Naive thymus-derived CD8-positive, alpha-beta T cell (primary cell): ENCODE data around the gene GLYR1. TPM values are rescaled to one million over a fixed set of nuclear protein-coding genes. Genes with fewer than 3 reads are reported as not detected.
A peak's percentile ranks its signal among the peaks of the same experiment; 100 is the strongest.
"Not testable (repeated sequence)": the region's sequence is repeated elsewhere in the genome, so short reads cannot be mapped to it uniquely, and the experiment has no call there.

Experiments
- ATAC-seq, 2 donors: fragments of 150-1000 bp; cut with Tn5 transposase in 1 of 2; sonication (Bioruptor Pico), chemical (Tn5 transposase) in 1 of 2; 1 replicate in 1 of 2; 2 replicates in 1 of 2; pipeline ENCODE4 v1.10.0; 2021; ENCODE audit warnings: mild to moderate bottlenecking in 2 of 2, moderate library complexity in 2 of 2
- POLR2A ChIA-PET: fragments of 350-600 bp; sonication (Branson Sonifier 250); formaldehyde crosslinking; loops from one replicate; lab custom pipeline; 2021; ENCODE audit warnings: antibody characterized with exemption; lab: Charles Lee
- DNase-seq, 10 donors: peaks; one replicate each; pipeline versions ENCODE4 v3.0.0 to v3.0.0-alpha.2; 2020 to 2022
- H3K27ac Mint-ChIP-seq, 10 donors: one replicate each; pipeline ENCODE4 v1.8.0; 2020 to 2022; ENCODE audit warnings: mild to moderate bottlenecking in 10 of 10, mixed read lengths in 10 of 10, moderate library complexity in 4 of 10, inconsistent platforms in 1 of 10
- H3K27me3 Mint-ChIP-seq, 5 donors: one replicate each; pipeline ENCODE4 v1.8.0; 2021 to 2022; ENCODE audit warnings: mixed read lengths in 5 of 5
- H3K36me3 Mint-ChIP-seq, 3 donors: one replicate each; pipeline ENCODE4 v1.8.0; 2020 to 2022; ENCODE audit warnings: mixed read lengths in 3 of 3, mild to moderate bottlenecking in 2 of 3, inconsistent platforms in 1 of 3
- H3K4me1 Mint-ChIP-seq, 4 donors: one replicate each; pipeline ENCODE4 v1.8.0; 2021 to 2022; ENCODE audit warnings: mixed read lengths in 4 of 4
- H3K4me3 Mint-ChIP-seq, 10 donors: one replicate each; pipeline ENCODE4 v1.8.0; 2020 to 2022; ENCODE audit warnings: mild to moderate bottlenecking in 10 of 10, mixed read lengths in 10 of 10, moderate library complexity in 6 of 10, inconsistent platforms in 1 of 10
- H3K9me3 Mint-ChIP-seq, 9 donors: one replicate each; pipeline ENCODE4 v1.8.0; 2020 to 2022; ENCODE audit warnings: mixed read lengths in 9 of 9, mild to moderate bottlenecking in 3 of 9, inconsistent platforms in 1 of 9, moderate library complexity in 1 of 9
- polyA plus RNA-seq, 3 donors: library from polyadenylated mRNA; unstranded; fragments of 300-500 nt; fragmentation: Illumina TruSeq; gene quantifications; one replicate each; pipeline ENCODE4 v1.2.3, GENCODE V29; 2021
- total RNA-seq, 8 experiments: library from RNA in 2 of 8; stranded (reverse) in 2 of 8; gene quantifications; one replicate each; pipeline ENCODE4 v1.2.3 and lab custom pipeline; 2021 to 2026

GLYR1 gene
- total RNA-seq (100 to 1,000 TPM; 111 to 112 TPM), polyA plus RNA-seq (10 to 100 TPM; 29.7 to 39.6 (median 38.1) TPM), total RNA-seq (lab: John Stamatoyannopoulos, UW) (75.2 to 122 (median 104) reads per million in 6 experiments)

- Mint-ChIP-seq H3K27ac (peak within 1 kb of the TSS; percentile 61 to 96 (median 94)), H3K27me3 (no peaks in the 10 kb centered on the region), H3K36me3 (peaks cover 0 to 38% (median 3%) of the 10 kb centered on the region in 3 donors), H3K9me3 (no peaks in the 10 kb centered on the region), H3K4me1 (peaks cover 14 to 60% (median 56%) of the 10 kb centered on the region in 4 donors), H3K4me3 (peak within 1 kb of the TSS; percentile 87 to 95 (median 92))
- ATAC-seq = peak; percentile 88 to 93
- DNase-seq = peak; percentile 97 to 100 (median 100)
- POLR2A ChIA-PET = interaction anchor here (0.8 to 2.5 kb wide), 7 partner anchors 8 to 251 kb away, joined by 3 to 14 read pairs (median 5); partner anchors contain the start of genes ANKS3, DNAAF8 and ROGDI
Observed at GRCh38 chr16:4846901-4847773, at the start of gene GLYR1, which contains the start of gene UBN1. Gene GLYR1 (minus strand): TSS chr16:4847288. CDS start chr16:4847265, 23 bp downstream. Gene UBN1 (plus strand): TSS chr16:4847481. CDS start chr16:4852918, 5,437 bp downstream.

GRCh38 chr16:4896761-4897160 lies 49.7 kb upstream of the GLYR1 start:
- H3K4me3 Mint-ChIP-seq, POLR2A ChIA-PET, H3K4me1 Mint-ChIP-seq, ATAC-seq, H3K27me3 Mint-ChIP-seq, H3K36me3 Mint-ChIP-seq, H3K9me3 Mint-ChIP-seq, H3K27ac Mint-ChIP-seq, DNase-seq: not testable (repeated sequence)

GRCh38 chr16:4895366-4895765 lies 48.3 kb upstream of the GLYR1 start:
- DNase-seq = no peak
- no peak overlapping the region for H3K27ac Mint-ChIP-seq
- POLR2A ChIA-PET = no interaction called here
- peaks cover 0 to 2% (median 0%) of the 10 kb centered on the region in 4 donors for H3K4me1 Mint-ChIP-seq
- H3K27me3 Mint-ChIP-seq = peaks cover 0 to 3% (median 0%) of the 10 kb centered on the region in 5 donors
- no peaks in the 10 kb centered on the region for H3K36me3 Mint-ChIP-seq
- no peak overlapping the region for H3K4me3 Mint-ChIP-seq
- ATAC-seq = no peak
- H3K9me3 Mint-ChIP-seq = peaks cover 0 to 3% (median 0%) of the 10 kb centered on the region in 9 donors

GRCh38 chr16:4894276-4895150 lies 47.4 kb upstream of the GLYR1 start:
- Mint-ChIP-seq H3K27ac (peak overlapping the region in 2 of 10 donors; percentile 5 to 27), H3K4me3 (no peak overlapping the region), H3K4me1 (peaks cover 0 to 2% (median 0%) of the 10 kb centered on the region in 4 donors), H3K36me3 (no peaks in the 10 kb centered on the region), H3K27me3 (peaks cover 0 to 2% (median 0%) of the 10 kb centered on the region in 5 donors), H3K9me3 (peaks cover 0 to 3% (median 0%) of the 10 kb centered on the region in 9 donors)
- POLR2A ChIA-PET = no interaction called here
- DNase-seq = no peak
- ATAC-seq = no peak

- ATAC-seq = no peak
- Mint-ChIP-seq H3K27me3 (peaks cover 0 to 2% (median 0%) of the 10 kb centered on the region in 5 donors), H3K4me1 (peaks cover 0 to 2% (median 0%) of the 10 kb centered on the region in 4 donors), H3K36me3 (no peaks in the 10 kb centered on the region), H3K4me3 (no peak overlapping the region), H3K27ac (peak overlapping the region in 1 of 10 donors; percentile 40), H3K9me3 (peaks cover 0 to under 1% (median 0%) of the 10 kb centered on the region in 9 donors)
- no peak for DNase-seq
- POLR2A ChIA-PET = no interaction called here
Observed at GRCh38 chr16:4893103-4893862, 46.2 kb upstream of the GLYR1 start.

GRCh38 chr16:4892361-4893102 lies 45.4 kb upstream of the GLYR1 start:
- POLR2A ChIA-PET = no interaction called here
- ATAC-seq = no peak
- Mint-ChIP-seq H3K27ac (no peak overlapping the region), H3K27me3 (peaks cover 0 to under 1% (median 0%) of the 10 kb centered on the region in 5 donors), H3K4me3 (no peak overlapping the region), H3K9me3 (no peaks in the 10 kb centered on the region), H3K4me1 (peaks cover 0 to 2% (median 0%) of the 10 kb centered on the region in 4 donors), H3K36me3 (peaks cover 0 to 6% (median 0%) of the 10 kb centered on the region in 3 donors)
- DNase-seq = no peak

GRCh38 chr16:4891886-4892216 lies 44.8 kb upstream of the GLYR1 start:
- Mint-ChIP-seq H3K36me3 (peaks cover 0 to 7% (median 0%) of the 10 kb centered on the region in 3 donors), H3K9me3 (no peaks in the 10 kb centered on the region), H3K27ac (peak overlapping the region in 2 of 10 donors; percentile 29 to 50), H3K27me3 (no peaks in the 10 kb centered on the region), H3K4me1 (peaks cover 0 to 2% (median 0%) of the 10 kb centered on the region in 4 donors), H3K4me3 (no peak overlapping the region)
- no peak for ATAC-seq
- DNase-seq = no peak
- POLR2A ChIA-PET = no interaction called here

- DNase-seq (no peak), ATAC-seq (no peak)
- Mint-ChIP-seq H3K4me1 (peaks cover 0 to 2% (median 0%) of the 10 kb centered on the region in 4 donors), H3K4me3 (no peak overlapping the region), H3K9me3 (no peaks in the 10 kb centered on the region), H3K27me3 (no peaks in the 10 kb centered on the region), H3K36me3 (peaks cover 0 to 10% (median 0%) of the 10 kb centered on the region in 3 donors), H3K27ac (peak overlapping the region in 1 of 10 donors; percentile 50)
- POLR2A ChIA-PET = no interaction called here
Observed at GRCh38 chr16:4891097-4891885, 44.2 kb upstream of the GLYR1 start.

- H3K27me3 Mint-ChIP-seq = no peaks in the 10 kb centered on the region
Observed at GRCh38 chr16:4890686-4891085, 43.6 kb upstream of the GLYR1 start.

GRCh38 chr16:4890026-4890425 lies 42.9 kb upstream of the GLYR1 start:
- POLR2A ChIA-PET = no interaction called here
- Mint-ChIP-seq H3K4me3 (no peak overlapping the region), H3K27ac (peak overlapping the region in 1 of 10 donors; percentile 6), H3K9me3 (peaks cover 0 to 2% (median 0%) of the 10 kb centered on the region in 9 donors), H3K36me3 (peaks cover 1 to 21% (median 8%) of the 10 kb centered on the region in 3 donors), H3K4me1 (peaks cover 0 to 7% (median 0%) of the 10 kb centered on the region in 4 donors), H3K27me3 (no peaks in the 10 kb centered on the region)
- ATAC-seq (no peak), DNase-seq (no peak)

More at GRCh38 chr16:4890686-4891085, 43.6 kb upstream of the GLYR1 start:
- Mint-ChIP-seq H3K4me3 (no peak overlapping the region), H3K36me3 (peaks cover 0 to 16% (median 3%) of the 10 kb centered on the region in 3 donors), H3K4me1 (peaks cover 0 to 4% (median 0%) of the 10 kb centered on the region in 4 donors), H3K9me3 (no peaks in the 10 kb centered on the region), H3K27ac (no peak overlapping the region)
- POLR2A ChIA-PET = no interaction called here
- ATAC-seq = no peak
- DNase-seq = no peak
